Measurements from ENCODE around the gene INPP5D.
A peak's percentile ranks its signal among the peaks of the same experiment; 100 is the strongest.

Gene INPP5D

DNA sequence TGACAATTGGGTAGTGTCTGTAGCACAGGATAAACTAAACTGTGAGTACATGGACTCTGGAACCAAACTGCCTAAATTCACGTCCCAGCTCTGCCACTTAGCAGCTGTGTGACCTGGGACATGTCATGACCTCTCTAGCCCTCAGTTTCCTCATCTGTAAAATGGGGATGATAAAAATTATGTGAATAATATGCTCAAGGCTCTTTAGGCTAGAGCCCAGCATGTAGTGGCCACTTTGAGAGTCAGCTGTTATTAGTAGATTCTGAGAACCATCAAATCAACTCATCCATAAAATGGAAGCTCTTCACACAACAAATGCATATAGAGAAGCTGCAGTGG, 87.7 kb downstream of the INPP5D start:
- TF ChIP-seq OSR1 (CRISPR knock-in tag; IDR thresholded peaks at IDR 0.05) (no peak), GLIS3 (CRISPR knock-in tag; IDR thresholded peaks at IDR 0.05) (no peak), BACH2 (CRISPR knock-in tag; IDR thresholded peaks at IDR 0.05; ENCODE audit: borderline replicate concordance) (no peak)

DNA sequence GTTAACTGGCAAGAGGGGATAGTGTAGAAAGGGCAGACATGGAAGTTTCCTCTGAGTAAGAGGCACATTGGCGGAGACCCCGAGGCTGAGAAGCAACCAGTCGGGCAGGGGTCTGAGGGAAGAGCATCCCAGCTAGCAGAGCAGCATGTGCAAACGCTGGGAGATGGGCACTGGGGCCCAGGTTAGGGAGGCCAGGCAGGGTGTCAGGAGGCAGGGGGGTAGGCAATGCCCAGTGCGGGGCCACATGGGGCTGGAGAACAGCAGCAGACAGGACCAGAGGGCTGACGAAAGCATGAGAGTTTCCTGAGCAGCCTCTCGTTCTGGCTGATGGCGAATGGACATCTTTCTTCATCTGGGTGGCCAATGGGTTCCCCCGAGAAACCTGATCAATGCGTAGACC, 88.2 kb downstream of the INPP5D start:
- no peak for ATAC-seq
- TF ChIP-seq, protein P1, sequence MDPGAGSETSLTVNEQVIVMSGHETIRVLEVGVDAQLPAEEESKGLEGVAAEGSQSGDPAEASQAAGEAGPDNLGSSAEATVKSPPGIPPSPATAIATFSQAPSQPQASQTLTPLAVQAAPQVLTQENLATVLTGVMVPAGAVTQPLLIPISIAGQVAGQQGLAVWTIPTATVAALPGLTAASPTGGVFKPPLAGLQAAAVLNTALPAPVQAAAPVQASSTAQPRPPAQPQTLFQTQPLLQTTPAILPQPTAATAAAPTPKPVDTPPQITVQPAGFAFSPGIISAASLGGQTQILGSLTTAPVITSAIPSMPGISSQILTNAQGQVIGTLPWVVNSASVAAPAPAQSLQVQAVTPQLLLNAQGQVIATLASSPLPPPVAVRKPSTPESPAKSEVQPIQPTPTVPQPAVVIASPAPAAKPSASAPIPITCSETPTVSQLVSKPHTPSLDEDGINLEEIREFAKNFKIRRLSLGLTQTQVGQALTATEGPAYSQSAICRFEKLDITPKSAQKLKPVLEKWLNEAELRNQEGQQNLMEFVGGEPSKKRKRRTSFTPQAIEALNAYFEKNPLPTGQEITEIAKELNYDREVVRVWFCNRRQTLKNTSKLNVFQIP (CRISPR knock-in tag; IDR thresholded peaks at IDR 0.05; ENCODE audit: borderline replicate concordance, low read depth) = no peak
- TF ChIP-seq SNAI2 (CRISPR knock-in tag; IDR thresholded peaks at IDR 0.05) (no peak), RARB (CRISPR knock-in tag; IDR thresholded peaks at IDR 0.05) (no peak), ZFP3 (CRISPR knock-in tag; IDR thresholded peaks at IDR 0.05) (no peak), TCF4 (CRISPR knock-in tag; IDR thresholded peaks at IDR 0.05; ENCODE audit: borderline replicate concordance) (no peak), ISL1 (CRISPR knock-in tag; IDR thresholded peaks at IDR 0.05) (no peak), PPARA (CRISPR knock-in tag; IDR thresholded peaks at IDR 0.05; ENCODE audit: borderline replicate concordance) (no peak), BACH2 (CRISPR knock-in tag; IDR thresholded peaks at IDR 0.05; ENCODE audit: borderline replicate concordance) (no peak), ZNF565 (CRISPR knock-in tag; conservative IDR thresholded peaks at IDR 0.05; ENCODE audit: low read depth) (no peak)
- TF ChIP-seq, protein P2, sequence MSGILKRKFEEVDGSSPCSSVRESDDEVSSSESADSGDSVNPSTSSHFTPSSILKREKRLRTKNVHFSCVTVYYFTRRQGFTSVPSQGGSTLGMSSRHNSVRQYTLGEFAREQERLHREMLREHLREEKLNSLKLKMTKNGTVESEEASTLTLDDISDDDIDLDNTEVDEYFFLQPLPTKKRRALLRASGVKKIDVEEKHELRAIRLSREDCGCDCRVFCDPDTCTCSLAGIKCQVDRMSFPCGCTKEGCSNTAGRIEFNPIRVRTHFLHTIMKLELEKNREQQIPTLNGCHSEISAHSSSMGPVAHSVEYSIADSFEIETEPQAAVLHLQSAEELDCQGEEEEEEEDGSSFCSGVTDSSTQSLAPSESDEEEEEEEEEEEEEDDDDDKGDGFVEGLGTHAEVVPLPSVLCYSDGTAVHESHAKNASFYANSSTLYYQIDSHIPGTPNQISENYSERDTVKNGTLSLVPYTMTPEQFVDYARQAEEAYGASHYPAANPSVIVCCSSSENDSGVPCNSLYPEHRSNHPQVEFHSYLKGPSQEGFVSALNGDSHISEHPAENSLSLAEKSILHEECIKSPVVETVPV (CRISPR knock-in tag; IDR thresholded peaks at IDR 0.05) = no peak
- TF ChIP-seq, protein P3, sequence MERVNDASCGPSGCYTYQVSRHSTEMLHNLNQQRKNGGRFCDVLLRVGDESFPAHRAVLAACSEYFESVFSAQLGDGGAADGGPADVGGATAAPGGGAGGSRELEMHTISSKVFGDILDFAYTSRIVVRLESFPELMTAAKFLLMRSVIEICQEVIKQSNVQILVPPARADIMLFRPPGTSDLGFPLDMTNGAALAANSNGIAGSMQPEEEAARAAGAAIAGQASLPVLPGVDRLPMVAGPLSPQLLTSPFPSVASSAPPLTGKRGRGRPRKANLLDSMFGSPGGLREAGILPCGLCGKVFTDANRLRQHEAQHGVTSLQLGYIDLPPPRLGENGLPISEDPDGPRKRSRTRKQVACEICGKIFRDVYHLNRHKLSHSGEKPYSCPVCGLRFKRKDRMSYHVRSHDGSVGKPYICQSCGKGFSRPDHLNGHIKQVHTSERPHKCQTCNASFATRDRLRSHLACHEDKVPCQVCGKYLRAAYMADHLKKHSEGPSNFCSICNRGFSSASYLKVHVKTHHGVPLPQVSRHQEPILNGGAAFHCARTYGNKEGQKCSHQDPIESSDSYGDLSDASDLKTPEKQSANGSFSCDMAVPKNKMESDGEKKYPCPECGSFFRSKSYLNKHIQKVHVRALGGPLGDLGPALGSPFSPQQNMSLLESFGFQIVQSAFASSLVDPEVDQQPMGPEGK (CRISPR knock-in tag; IDR thresholded peaks at IDR 0.05; ENCODE audit: borderline replicate concordance) = no peak
- TF ChIP-seq, protein P4, sequence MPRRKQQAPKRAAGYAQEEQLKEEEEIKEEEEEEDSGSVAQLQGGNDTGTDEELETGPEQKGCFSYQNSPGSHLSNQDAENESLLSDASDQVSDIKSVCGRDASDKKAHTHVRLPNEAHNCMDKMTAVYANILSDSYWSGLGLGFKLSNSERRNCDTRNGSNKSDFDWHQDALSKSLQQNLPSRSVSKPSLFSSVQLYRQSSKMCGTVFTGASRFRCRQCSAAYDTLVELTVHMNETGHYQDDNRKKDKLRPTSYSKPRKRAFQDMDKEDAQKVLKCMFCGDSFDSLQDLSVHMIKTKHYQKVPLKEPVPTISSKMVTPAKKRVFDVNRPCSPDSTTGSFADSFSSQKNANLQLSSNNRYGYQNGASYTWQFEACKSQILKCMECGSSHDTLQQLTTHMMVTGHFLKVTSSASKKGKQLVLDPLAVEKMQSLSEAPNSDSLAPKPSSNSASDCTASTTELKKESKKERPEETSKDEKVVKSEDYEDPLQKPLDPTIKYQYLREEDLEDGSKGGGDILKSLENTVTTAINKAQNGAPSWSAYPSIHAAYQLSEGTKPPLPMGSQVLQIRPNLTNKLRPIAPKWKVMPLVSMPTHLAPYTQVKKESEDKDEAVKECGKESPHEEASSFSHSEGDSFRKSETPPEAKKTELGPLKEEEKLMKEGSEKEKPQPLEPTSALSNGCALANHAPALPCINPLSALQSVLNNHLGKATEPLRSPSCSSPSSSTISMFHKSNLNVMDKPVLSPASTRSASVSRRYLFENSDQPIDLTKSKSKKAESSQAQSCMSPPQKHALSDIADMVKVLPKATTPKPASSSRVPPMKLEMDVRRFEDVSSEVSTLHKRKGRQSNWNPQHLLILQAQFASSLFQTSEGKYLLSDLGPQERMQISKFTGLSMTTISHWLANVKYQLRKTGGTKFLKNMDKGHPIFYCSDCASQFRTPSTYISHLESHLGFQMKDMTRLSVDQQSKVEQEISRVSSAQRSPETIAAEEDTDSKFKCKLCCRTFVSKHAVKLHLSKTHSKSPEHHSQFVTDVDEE (CRISPR knock-in tag; IDR thresholded peaks at IDR 0.05) = no peak
- TF ChIP-seq, protein P5, sequence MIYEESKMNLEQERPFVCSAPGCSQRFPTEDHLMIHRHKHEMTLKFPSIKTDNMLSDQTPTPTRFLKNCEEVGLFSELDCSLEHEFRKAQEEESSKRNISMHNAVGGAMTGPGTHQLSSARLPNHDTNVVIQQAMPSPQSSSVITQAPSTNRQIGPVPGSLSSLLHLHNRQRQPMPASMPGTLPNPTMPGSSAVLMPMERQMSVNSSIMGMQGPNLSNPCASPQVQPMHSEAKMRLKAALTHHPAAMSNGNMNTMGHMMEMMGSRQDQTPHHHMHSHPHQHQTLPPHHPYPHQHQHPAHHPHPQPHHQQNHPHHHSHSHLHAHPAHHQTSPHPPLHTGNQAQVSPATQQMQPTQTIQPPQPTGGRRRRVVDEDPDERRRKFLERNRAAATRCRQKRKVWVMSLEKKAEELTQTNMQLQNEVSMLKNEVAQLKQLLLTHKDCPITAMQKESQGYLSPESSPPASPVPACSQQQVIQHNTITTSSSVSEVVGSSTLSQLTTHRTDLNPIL (CRISPR knock-in tag; IDR thresholded peaks at IDR 0.05; ENCODE audit: low read depth) = no peak

More for the DNA sequence above, 87.7 kb downstream of the INPP5D start:
- ATAC-seq = no peak

DNA sequence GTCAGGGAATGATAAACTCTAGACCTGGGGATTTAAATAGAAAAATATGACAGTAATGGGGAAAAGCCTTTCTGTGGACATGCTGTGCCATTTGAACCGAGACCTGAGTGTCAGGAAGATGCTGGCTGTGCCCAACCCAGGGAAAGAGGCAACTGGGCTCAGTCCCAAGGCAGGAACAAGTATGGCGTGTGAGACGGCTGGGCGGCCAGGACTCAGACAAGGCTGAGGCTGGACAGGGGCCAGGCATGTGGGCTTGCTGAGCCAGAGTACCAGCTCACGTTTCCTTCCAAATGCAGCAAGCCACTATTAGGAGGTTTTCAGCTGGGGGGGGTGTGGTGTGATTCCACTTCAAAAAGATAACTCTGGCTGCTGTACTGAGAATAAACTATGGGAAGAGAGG, 92.4 kb downstream of the INPP5D start:
- TF ChIP-seq ZFP3 (CRISPR knock-in tag; IDR thresholded peaks at IDR 0.05) = no peak
- ATAC-seq = peak; percentile 65

DNA sequence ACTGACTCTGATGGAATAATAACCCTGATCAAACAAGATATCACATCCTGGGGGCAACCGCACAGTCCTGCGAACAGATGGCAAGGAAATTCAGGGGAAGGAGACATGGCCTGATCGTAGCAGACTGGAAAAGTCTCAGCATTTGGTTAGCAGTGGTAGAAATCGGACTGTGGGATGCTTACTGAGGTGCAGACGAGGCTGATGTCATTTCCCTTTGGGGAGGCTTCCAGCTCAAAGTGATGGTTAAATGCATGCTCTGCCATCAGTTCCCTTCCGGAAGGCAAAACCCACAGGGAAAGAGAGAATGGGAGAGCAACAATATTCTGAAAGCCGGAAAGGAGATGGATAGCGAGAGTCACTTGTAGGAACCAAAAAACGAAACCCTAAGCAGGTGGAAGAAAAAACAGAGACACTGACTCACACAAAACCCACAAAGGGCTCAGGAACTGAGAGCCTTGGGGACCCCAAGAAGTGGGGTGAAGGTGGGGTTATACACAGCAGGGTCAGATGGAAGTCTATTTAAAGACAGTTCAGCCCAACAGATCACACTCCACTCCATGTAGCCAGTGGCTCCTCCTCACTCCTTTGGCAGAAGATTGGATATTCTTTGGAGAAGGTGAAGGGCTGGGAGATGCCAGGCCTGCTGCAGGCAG, 93.1 kb downstream of the INPP5D start:
- no peak for TF ChIP-seq ESRRG (CRISPR knock-in tag; IDR thresholded peaks at IDR 0.05)
- no peak for TF ChIP-seq OSR1 (CRISPR knock-in tag; IDR thresholded peaks at IDR 0.05)
- no peak for TF ChIP-seq ZNF565 (CRISPR knock-in tag; conservative IDR thresholded peaks at IDR 0.05; ENCODE audit: low read depth)
- TF ChIP-seq, protein P3 (CRISPR knock-in tag; IDR thresholded peaks at IDR 0.05; ENCODE audit: borderline replicate concordance) = no peak
- no peak for TF ChIP-seq ZNF70 (CRISPR knock-in tag; IDR thresholded peaks at IDR 0.05)
- TF ChIP-seq ZC3H10 (CRISPR knock-in tag; IDR thresholded peaks at IDR 0.05) = no peak
- no peak for TF ChIP-seq PPARA (CRISPR knock-in tag; IDR thresholded peaks at IDR 0.05; ENCODE audit: borderline replicate concordance)
- TF ChIP-seq TCF4 (CRISPR knock-in tag; IDR thresholded peaks at IDR 0.05; ENCODE audit: borderline replicate concordance) = no peak
- TF ChIP-seq, protein P1 (CRISPR knock-in tag; IDR thresholded peaks at IDR 0.05; ENCODE audit: borderline replicate concordance, low read depth) = no peak
- TF ChIP-seq GLIS3 (CRISPR knock-in tag; IDR thresholded peaks at IDR 0.05) = no peak
- no peak for ATAC-seq

Data from SK-N-SH treated with all-trans-retinoic acid at 6 μM for 48 hours (cell line).